ENCODE data around the gene OR4C13. TPM values are rescaled to one million over a fixed set of nuclear protein-coding genes. Genes with fewer than 3 reads are reported as not detected.
"Not testable (repeated sequence)": the region's sequence is repeated elsewhere in the genome, so short reads cannot be mapped to it uniquely, and the experiment has no call there.

The OR4C13 gene
- not detected for total RNA-seq

- Histone ChIP-seq H3K27me3 (no peaks in the 10 kb centered on the region), H3K36me3 (no peaks in the 10 kb centered on the region), H3K27ac (no peak within 1 kb of the TSS), H3K4me3 (no peak within 1 kb of the TSS), H3K9me3 (no peaks in the 10 kb centered on the region), H3K4me1 (no peaks in the 10 kb centered on the region)
- intact Hi-C loops (cut with DNase I; ENCODE audit: low total_unique reads), result no loop called here
- no peak for TF ChIP-seq CTCF (IDR thresholded peaks at IDR 0.05)
- no peak for TF ChIP-seq POLR2A (IDR thresholded peaks at IDR 0.05)
- no peak for DNase-seq
Measured at GRCh38 chr11:49952091-49952490, at the start of gene OR4C13. Gene OR4C13, plus strand, starts transcription at chr11:49952391. Its CDS starts 32 bp downstream, at chr11:49952423.

- not testable (repeated sequence) for H3K27me3 ChIP-seq
Measured at GRCh38 chr11:49911516-49911915, 40.7 kb upstream of the OR4C13 start.

GRCh38 chr11:49948701-49949100 is 3.5 kb upstream of the OR4C13 start:
- H3K4me1 ChIP-seq; H3K36me3 ChIP-seq; H3K27ac ChIP-seq; DNase-seq; H3K9me3 ChIP-seq; intact Hi-C loops (cut with DNase I; ENCODE audit: low total_unique reads); H3K4me3 ChIP-seq; H3K27me3 ChIP-seq: not testable (repeated sequence)

More at GRCh38 chr11:49911516-49911915, 40.7 kb upstream of the OR4C13 start:
- H3K27ac ChIP-seq; H3K9me3 ChIP-seq; H3K36me3 ChIP-seq; intact Hi-C loops (cut with DNase I; ENCODE audit: low total_unique reads); H3K4me3 ChIP-seq; DNase-seq; H3K4me1 ChIP-seq: not testable (repeated sequence)

GRCh38 chr11:49973439-49973838 is 21.2 kb downstream of the OR4C13 start:
- H3K27ac ChIP-seq; H3K4me1 ChIP-seq; intact Hi-C loops (cut with DNase I; ENCODE audit: low total_unique reads); H3K36me3 ChIP-seq; DNase-seq; H3K27me3 ChIP-seq; H3K9me3 ChIP-seq; H3K4me3 ChIP-seq: not testable (repeated sequence)

GRCh38 chr11:49982435-49982834 is 30.2 kb downstream of the OR4C13 start, which contains the start of gene OR4C12:
Gene OR4C12, minus strand, starts transcription at chr11:49982535. Its CDS starts 34 bp downstream, at chr11:49982501.
- H3K27ac ChIP-seq; H3K4me3 ChIP-seq; DNase-seq; H3K36me3 ChIP-seq; H3K4me1 ChIP-seq; H3K9me3 ChIP-seq; H3K27me3 ChIP-seq; intact Hi-C loops (cut with DNase I; ENCODE audit: low total_unique reads): not testable (repeated sequence)

- no peaks in the 10 kb centered on the region for H3K36me3 ChIP-seq
- no peak overlapping the region for H3K4me3 ChIP-seq
- intact Hi-C loops (cut with DNase I; ENCODE audit: low total_unique reads), result no loop called here
- H3K9me3 ChIP-seq, result no peaks in the 10 kb centered on the region
- DNase-seq, result no peak
- H3K27me3 ChIP-seq, result no peaks in the 10 kb centered on the region
- TF ChIP-seq CTCF (IDR thresholded peaks at IDR 0.05) (no peak), POLR2A (IDR thresholded peaks at IDR 0.05) (no peak)
- no peak overlapping the region for H3K27ac ChIP-seq
- H3K4me1 ChIP-seq, result no peaks in the 10 kb centered on the region
Measured at GRCh38 chr11:49995565-49995964, 43.4 kb downstream of the OR4C13 start.

Other genes with a start within 250 kb of the OR4C13 start
- not detected for gene OR4C12, start 30.1 kb downstream of the OR4C13 start, total RNA-seq
- not detected for gene OR4C45, start 80.5 kb downstream of the OR4C13 start, total RNA-seq